Stimulated activated CD8-positive, alpha-beta memory T cell treated with anti-CD3 and anti-CD28 coated beads, Interleukin-15, amount 100 ng/mL, for 24 hours (primary cell): ENCODE results near the gene PSG1.
"Not testable (repeated sequence)": the region's sequence is repeated elsewhere in the genome, so short reads cannot be mapped to it uniquely, and the experiment has no call there.

Experiments
- DNase-seq: peaks from one replicate; pipeline ENCODE4 v3.0.0-alpha.2; 2020; ENCODE audit warnings: low read depth

PSG1 gene

GRCh38 chr19:42821306-42821977 is 58.1 kb downstream of the PSG1 start:
- DNase-seq = not testable (repeated sequence)

DNA sequence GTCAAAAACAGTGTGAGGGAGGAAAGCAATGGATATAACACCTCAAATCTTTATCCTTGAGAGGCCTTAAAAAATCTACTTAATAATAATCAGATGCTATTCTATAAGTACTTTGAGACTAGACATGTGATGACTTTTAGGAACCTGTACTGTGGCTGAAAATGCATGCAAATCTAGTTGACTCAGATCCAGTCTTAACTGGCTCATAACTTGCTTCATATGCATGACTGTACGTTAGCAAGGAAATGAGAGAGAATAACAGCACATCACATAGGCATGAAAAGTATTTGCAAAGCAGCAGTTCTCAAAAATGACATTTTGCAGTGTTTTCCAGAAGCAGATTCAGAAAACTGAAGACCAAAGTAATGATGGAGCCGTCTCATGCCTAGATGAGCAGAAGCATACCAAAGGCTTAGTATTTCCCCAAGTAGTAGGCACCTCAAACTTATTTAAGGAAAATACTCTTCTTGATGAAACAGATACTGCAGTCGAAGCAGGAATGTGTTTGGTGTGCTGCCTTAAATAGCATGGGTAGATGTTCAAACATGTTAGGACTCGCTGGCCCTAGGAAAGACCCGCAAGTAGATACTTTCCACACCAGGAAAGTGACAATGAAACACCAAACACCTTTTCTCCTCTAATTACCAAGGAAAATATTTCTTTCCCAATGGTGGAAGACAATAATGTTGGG is 59.4 kb downstream of the PSG1 start:
- DNase-seq = not testable (repeated sequence)

DNA sequence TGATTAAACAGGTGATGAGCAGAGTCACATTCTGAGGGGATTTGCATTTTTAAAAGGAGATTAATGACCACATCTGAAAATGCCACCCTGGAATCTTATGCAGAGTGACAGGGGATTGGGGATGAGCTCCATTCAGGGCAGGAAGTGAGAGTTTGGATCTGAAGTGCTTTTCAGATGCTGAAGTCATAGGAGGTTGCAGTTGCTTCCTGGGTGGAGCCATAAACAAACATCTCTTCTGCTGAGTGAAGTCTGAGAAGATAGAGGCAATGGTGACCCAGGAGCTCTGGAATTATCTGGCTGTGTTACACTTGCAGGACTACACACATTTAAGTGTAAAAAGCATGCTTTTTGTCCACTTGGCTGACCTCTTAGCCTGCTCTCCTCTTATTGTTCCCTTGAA is 62.6 kb downstream of the PSG1 start:
- no peak for DNase-seq
